ENCODE results near the gene SP4. TPM values are rescaled to one million over a fixed set of nuclear protein-coding genes. Genes with fewer than 3 reads are reported as not detected.

Gene SP4
- total RNA-seq (2022; extraction: Qiagen RNA extraction), result 0.92 to 2.0 TPM (median 1.5 TPM) in 5 replicates

DNA sequence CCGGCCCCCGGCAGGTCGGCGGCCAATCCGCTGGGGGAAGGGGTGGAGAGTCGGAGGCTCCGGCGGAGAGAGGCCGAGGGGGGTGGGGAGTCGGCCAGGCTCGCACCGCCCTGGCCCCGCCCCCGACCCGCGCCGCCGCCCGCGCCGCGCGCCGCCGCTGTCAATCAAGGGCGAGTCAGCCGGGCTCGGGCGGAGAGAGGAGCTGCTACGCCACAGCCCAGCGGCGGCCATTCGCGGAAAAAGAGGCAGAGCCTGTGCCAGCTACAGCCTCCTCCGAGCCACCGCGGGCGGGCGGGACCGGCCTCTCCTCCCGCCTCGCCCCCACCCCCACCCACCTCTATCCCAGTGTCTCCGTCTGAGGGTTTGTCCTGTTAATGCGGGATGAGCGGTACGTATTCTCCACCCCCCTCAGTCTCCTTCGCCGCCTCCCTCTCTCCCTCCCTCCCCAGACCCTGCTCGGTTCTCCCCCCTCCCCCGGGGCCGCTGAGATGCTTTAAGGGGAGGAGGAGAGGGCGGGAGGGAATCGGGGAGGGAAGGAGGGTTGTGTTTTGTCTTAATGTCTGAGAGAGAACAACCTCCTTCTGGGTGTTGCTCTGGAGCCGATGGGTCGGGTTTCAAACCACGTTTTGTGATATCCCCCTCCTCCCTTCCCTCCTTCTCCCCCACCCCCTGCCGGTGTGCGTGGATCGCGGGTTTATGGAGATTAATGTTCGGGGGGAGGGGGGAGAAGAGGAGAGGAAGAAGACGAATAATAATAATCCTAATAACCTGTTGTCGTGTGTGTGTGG, at the start of gene SP4:
Gene SP4, plus strand, starts transcription at position 213 of the 788 bp plus-strand sequence. Its CDS starts 169 bp downstream, at position 382.

DNA sequence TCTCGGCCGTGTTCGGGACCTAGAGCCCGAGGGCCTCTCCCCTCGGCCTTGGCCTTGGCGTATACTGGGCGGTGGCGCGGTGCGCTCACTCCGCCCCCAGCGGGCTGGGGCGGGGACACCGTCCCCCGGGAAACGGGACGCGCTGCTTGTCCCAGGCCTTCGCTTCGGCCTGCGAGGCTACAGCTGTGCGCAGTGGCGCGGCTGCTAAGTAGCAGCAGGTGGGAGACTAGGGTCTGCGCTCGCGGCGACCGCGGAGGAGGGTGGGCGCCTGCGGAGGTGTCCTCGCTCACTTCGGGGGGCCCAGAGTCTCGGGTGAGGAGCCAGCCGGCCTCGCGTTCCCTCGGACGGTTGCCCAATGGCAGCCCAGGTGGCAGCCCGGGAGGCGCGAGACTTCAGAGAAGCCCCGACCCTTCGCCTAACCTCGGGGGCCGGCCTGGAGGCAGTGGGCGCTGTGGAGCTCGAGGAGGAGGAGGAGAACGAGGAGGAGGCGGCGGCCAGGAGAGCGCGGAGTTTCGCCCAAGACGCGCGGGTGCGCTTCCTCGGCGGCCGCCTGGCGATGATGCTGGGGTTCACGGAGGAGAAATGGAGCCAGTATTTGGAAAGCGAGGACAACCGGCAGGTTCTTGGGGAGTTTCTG, 115.1 kb downstream of the SP4 start, which contains the start of gene DNAH11:
Gene DNAH11, plus strand, starts transcription at position 149 of the 637 bp plus-strand sequence. Its CDS starts 207 bp downstream, at position 356.

Other genes with a start within 250 kb of the SP4 start
- 0.25 to 0.75 TPM (median 0.35 TPM) in 5 replicates for gene DNAH11, start 115.0 kb downstream of the SP4 start, total RNA-seq (2022; extraction: Qiagen RNA extraction)